Bronchial smooth muscle cell (primary cell): ENCODE results near the gene PLXNA4. TPM values are rescaled to one million over a fixed set of nuclear protein-coding genes. Genes with fewer than 3 reads are reported as not detected.

Experiments used
- total RNA-seq: library from RNA; depleted of rRNA; stranded (reverse); fragments of >200 nt; gene quantifications from 2 replicates; pipeline ENCODE4 v1.2.1, GENCODE V29; 2014

The PLXNA4 gene
- total RNA-seq: 0.47 and 2.5 TPM in 2 replicates

DNA sequence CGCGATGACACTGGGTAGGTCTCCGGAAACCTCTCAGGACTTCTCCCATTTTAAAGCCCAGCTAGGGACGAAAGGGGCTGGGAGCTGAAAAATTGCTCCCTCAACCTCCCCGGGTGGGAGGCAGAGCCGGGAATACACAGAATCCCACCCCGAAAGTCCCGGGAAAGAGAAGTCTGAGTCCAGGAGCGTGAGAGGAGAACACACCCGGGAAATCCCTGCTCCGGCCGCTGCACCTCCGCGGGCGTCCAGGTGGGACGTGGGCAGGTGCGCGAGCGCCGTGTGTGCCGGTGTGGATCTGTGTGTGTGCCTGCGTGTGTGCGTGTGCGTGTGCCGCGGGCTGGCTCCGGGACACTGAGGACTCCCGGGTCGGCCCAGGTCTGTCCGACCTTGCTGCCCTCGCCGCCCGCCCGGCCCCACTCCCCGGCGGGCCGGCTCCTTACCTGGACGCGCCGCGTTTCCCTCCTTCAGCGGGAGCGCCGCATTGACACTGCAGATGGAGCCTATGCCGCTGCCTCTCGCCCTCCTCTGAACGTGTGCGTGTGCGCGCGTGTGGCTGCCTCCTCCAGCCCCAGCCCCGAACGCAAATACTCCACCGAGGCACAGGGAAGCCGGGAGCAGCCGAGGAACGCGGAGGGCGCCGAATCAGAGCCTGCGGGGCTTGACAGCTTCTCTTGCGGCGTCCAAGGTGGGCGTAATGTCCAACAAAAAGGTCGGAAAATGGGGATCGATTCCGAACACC, at the start of gene PLXNA4:
TSS of gene PLXNA4 (minus strand) at position 489 of the 739 bp plus-strand sequence. CDS start 67,777 bp downstream, outside the sequence.

